K562 (cell line): Measurements from ENCODE around the gene DAAM1. TPM values are rescaled to one million over a fixed set of nuclear protein-coding genes. Genes with fewer than 3 reads are reported as not detected.

Experiments used
- ATAC-seq: fragments of 200-7000 bp; cut with Tn5 transposase; 3 replicates; pipeline ENCODE4 v1.9.1; 2020; ENCODE audit warnings: moderate library complexity
- BruUV-seq: library from RNA; stranded (reverse); fragments of 400-500 nt; replicated peaks from 2 replicates; lab custom pipeline; 2021; lab: Mats Ljungman, UMichigan
- CTCF ChIA-PET: fragments of 300-600 bp; formaldehyde crosslinking; extraction: SDS; loops from one replicate; lab custom pipeline; 2021; ENCODE audit warnings: low intra/inter-chr PET ratio; lab: Yijun Ruan, JAX
- POLR2A ChIA-PET: fragments of 300-600, 350-650 bp; sonication (Branson Sonifier 250); formaldehyde crosslinking; extraction: SDS; loops from one replicate; lab custom pipeline; 2021; ENCODE audit warnings: antibody characterized with exemption, inconsistent platforms; lab: Yijun Ruan, JAX
- DNase-seq, 4 experiments: peaks; one replicate each; pipeline versions ENCODE4 v3.0.0 to v3.0.0-alpha.2; 2011 to 2018; ENCODE audit warnings: low spot score in 3 of 4, mixed read lengths in 3 of 4; ENCODE audit errors: extremely low read depth in 1 of 4
- FAIRE-seq: peaks from 2 replicates; lab custom pipeline; 2011; peaks lifted over from hg19 to GRCh38; lab: Jason Lieb, UNC
- H2AFZ ChIP-seq: 2 replicates; pipeline ENCODE4 v1.6.0; 2011; ENCODE audit warnings: low read depth, low read length, control low read depth, inconsistent platforms
- H3K27ac ChIP-seq: fragments of 200-600 bp; 3 replicates; pipeline ENCODE4 v1.8.0; 2011; ENCODE audit warnings: low read depth, mild to moderate bottlenecking, control low read depth, inconsistent platforms, low read length, moderate library complexity, mixed read lengths; ENCODE audit errors: extremely low read depth
- H3K27me3 ChIP-seq, 2 experiments: fragments of 300-600 bp in 1 of 2; 2 replicates in 1 of 2; 3 replicates in 1 of 2; pipeline versions ENCODE4 v1.6.0 to v1.8.0; 2011; ENCODE audit warnings: inconsistent platforms in 2 of 2, low read length in 2 of 2, mild to moderate bottlenecking in 1 of 2, mixed read lengths in 1 of 2, moderate library complexity in 1 of 2; ENCODE audit not compliant: control insufficient read depth in 2 of 2, insufficient read depth in 2 of 2
- H3K36me3 ChIP-seq: fragments of 300-600 bp; 3 replicates; pipeline ENCODE4 v1.8.0; 2011; ENCODE audit warnings: mild to moderate bottlenecking, low read length, inconsistent platforms; ENCODE audit not compliant: control insufficient read depth, insufficient read depth
- H3K4me1 ChIP-seq, 2 experiments: fragments of 200-600 bp in 1 of 2; replicated peaks in 1 of 2; 2 replicates in 1 of 2; 3 replicates in 1 of 2; pipeline versions ENCODE4 v1.5.1 to v1.8.0; 2011; ENCODE audit warnings: inconsistent platforms in 2 of 2, low read length in 2 of 2, mild to moderate bottlenecking in 1 of 2, mixed read lengths in 1 of 2, moderate library complexity in 1 of 2; ENCODE audit not compliant: control insufficient read depth in 2 of 2, insufficient read depth in 2 of 2
- H3K4me2 ChIP-seq: 2 replicates; pipeline ENCODE4 v1.6.1; 2011; ENCODE audit warnings: low read length, control low read depth, inconsistent platforms, mixed read lengths; ENCODE audit not compliant: insufficient read depth
- H3K4me3 ChIP-seq: fragments of 200-600 bp; sonication (generic), shearing (Covaris generic); 2 replicates; pipeline ENCODE4 v1.5.1; 2016; ENCODE audit warnings: control low read depth, inconsistent platforms
- H3K79me2 ChIP-seq: fragments of 200-600 bp; 3 replicates; pipeline ENCODE4 v1.8.0; 2011; ENCODE audit warnings: low read length, inconsistent platforms; ENCODE audit not compliant: control insufficient read depth, insufficient read depth
- H3K9ac ChIP-seq, 2 experiments: 2 replicates each; pipeline versions ENCODE4 v1.6.0 to v1.6.1; 2011; ENCODE audit warnings: low read depth in 2 of 2, low read length in 2 of 2, control low read depth in 1 of 2, inconsistent platforms in 1 of 2, mild to moderate bottlenecking in 1 of 2, mixed read lengths in 1 of 2; ENCODE audit not compliant: insufficient read depth in 1 of 2
- H3K9me1 ChIP-seq: one replicate; pipeline ENCODE4 v1.6.0; 2011; ENCODE audit warnings: inconsistent platforms, mild to moderate bottlenecking, low read length, moderate library complexity; ENCODE audit not compliant: control insufficient read depth, insufficient read depth
- H3K9me3 ChIP-seq: replicated peaks from 2 replicates; pipeline ENCODE4 v1.5.1; 2011; ENCODE audit warnings: low read depth, low read length, inconsistent platforms; ENCODE audit not compliant: control insufficient read depth, insufficient read depth
- H4K20me1 ChIP-seq: replicated peaks from 2 replicates; pipeline ENCODE4 v1.6.1; 2011; ENCODE audit warnings: low read length, inconsistent platforms, mixed read lengths; ENCODE audit not compliant: control insufficient read depth, insufficient read depth
- DDX20 ChIP-seq: fragments of 450-650 bp; IDR thresholded peaks from 2 replicates; pipeline ENCODE4 v1.6.1; 2016; ENCODE audit warnings: missing genetic modification characterization, low read depth, mild to moderate bottlenecking, missing compliant biosample characterization, moderate library complexity
- RNF219 ChIP-seq: fragments of 250-450 bp; sonication (Bioruptor Pico); IDR thresholded peaks from 2 replicates; pipeline ENCODE4 v1.5.0; 2022; ENCODE audit warnings: mild to moderate bottlenecking
- ZNF140 ChIP-seq: fragments of 250-450 bp; sonication (Bioruptor Pico); IDR thresholded peaks from 2 replicates; pipeline ENCODE4 v1.8.0; 2021; ENCODE audit warnings: moderate library complexity, mild to moderate bottlenecking, inconsistent platforms
- ZNF655 ChIP-seq: fragments of 250-450 bp; sonication (Bioruptor Pico); IDR thresholded peaks from 2 replicates; pipeline ENCODE4 v1.5.0; 2021
- WGBS: fragments of 100-300 bp; shearing (Covaris generic); methylation state at CpG from one replicate; pipeline ENCODE4 v1.1.6; 2016; ENCODE audit warnings: low coverage, mixed read lengths; ENCODE audit not compliant: insufficient coverage; ENCODE audit errors: missing lambda C conversion rate; 5-methylcytosine and 5-hydroxymethylcytosine counted together
- in situ Hi-C: fragments of 300-500 bp; cut with MboI; formaldehyde crosslinking; loops from 4 replicates; pipeline ENCODE4 v1.15.0; 2018; ENCODE audit warnings: inconsistent platforms, mixed read lengths
- intact Hi-C: fragments of 100-400 bp; cut with micrococcal nuclease; formaldehyde crosslinking; loops from 2 replicates; pipeline ENCODE4 v1.14.2; 2022
- polyA plus RNA-seq, 8 experiments: library from polyadenylated mRNA; depleted of rRNA in 4 of 8; stranded (reverse) in 5 of 8; unstranded in 3 of 8; fragments of >200 nt; fragmentation: Nextera tagmentation in 2 of 8; fragmentation: Illumina TruSeq in 1 of 8; extraction: Ambion mirVana in 2 of 8; extraction: Trizol in 1 of 8; gene quantifications; 2 replicates each; pipeline versions ENCODE4 v1.2.1 to v1.2.3, GENCODE V29; 2011 to 2014; ENCODE audit warnings: inconsistent platforms in 1 of 8, missing spikeins in 1 of 8
- total RNA-seq, 7 experiments: library from RNA; depleted of rRNA in 6 of 7; stranded (reverse); fragments of >200 nt in 6 of 7; fragmentation: Illumina TruSeq in 2 of 7; extraction: Trizol in 2 of 7; gene quantifications; 2 replicates each; pipeline versions ENCODE4 v1.2.1 to v1.2.3, GENCODE V29; 2011 to 2021; ENCODE audit warnings: low replicate concordance in 1 of 7
- TF ChIP-seq, protein P1 (sequence below): fragments of 450-650 bp; formaldehyde crosslinking; IDR thresholded peaks from 2 replicates; pipeline ENCODE4 v1.4.0; 2020; ENCODE audit warnings: mild to moderate bottlenecking, mixed read lengths
- TF ChIP-seq, protein P2 (sequence below): fragments of 450-650 bp; IDR thresholded peaks from 2 replicates; pipeline ENCODE4 v1.6.1; 2014; ENCODE audit warnings: low read depth, mild to moderate bottlenecking, moderate library complexity, borderline replicate concordance

DAAM1 gene
- total and polyA plus RNA-seq, 9 of the 15 experiments (the other 6 are each of a cell fraction or from before 2014, with no cell fraction given): 3.6 to 11.6 (median 6.7) TPM

DNA sequence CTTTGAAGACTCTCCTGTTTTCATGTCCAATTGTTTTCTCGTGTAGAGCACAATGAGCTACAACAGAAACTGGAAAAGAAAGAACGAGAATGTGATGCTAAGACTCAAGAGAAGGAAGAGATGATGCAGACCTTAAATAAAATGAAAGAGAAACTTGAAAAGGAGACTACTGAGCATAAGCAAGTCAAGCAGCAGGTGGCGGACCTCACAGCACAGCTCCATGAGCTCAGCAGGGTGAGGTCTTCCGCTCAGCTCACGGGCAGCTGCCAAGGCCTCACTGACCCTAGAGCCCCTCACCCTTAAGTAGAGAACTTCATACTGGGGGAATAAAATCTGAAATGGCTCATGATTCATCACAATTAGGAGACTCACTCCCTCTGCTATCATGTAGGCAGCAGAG, 142.0 kb downstream of the DAAM1 start:
- no peak overlapping the region for H3K27ac ChIP-seq
- intact Hi-C loops: no loop called here
- peaks cover 8% of the 10 kb centered on the region; the same call in 1 of the 3 replicates for H3K36me3 ChIP-seq
- no peak overlapping the region for H3K4me2 ChIP-seq
- H3K4me3 ChIP-seq: no peak overlapping the region
- no peak overlapping the region for H3K9ac ChIP-seq
- no peaks in the 10 kb centered on the region for H3K4me1 ChIP-seq
- no peak overlapping the region for H2AFZ ChIP-seq
- no peaks in the 10 kb centered on the region for H3K9me1 ChIP-seq
- no peaks in the 10 kb centered on the region for H4K20me1 ChIP-seq
- POLR2A ChIA-PET: no interaction called here
- FAIRE-seq: no peak
- TF ChIP-seq RNF219 (CRISPR knock-in tag): no peak
- no peak for TF ChIP-seq ZNF140
- TF ChIP-seq, protein P1, sequence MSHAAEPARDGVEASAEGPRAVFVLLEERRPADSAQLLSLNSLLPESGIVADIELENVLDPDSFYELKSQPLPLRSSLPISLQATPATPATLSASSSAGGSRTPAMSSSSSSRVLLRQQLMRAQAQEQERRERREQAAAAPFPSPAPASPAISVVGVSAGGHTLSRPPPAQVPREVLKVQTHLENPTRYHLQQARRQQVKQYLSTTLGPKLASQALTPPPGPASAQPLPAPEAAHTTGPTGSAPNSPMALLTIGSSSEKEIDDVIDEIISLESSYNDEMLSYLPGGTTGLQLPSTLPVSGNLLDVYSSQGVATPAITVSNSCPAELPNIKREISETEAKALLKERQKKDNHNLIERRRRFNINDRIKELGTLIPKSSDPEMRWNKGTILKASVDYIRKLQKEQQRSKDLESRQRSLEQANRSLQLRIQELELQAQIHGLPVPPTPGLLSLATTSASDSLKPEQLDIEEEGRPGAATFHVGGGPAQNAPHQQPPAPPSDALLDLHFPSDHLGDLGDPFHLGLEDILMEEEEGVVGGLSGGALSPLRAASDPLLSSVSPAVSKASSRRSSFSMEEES (CRISPR knock-in tag): no peak
- TF ChIP-seq, protein P2, sequence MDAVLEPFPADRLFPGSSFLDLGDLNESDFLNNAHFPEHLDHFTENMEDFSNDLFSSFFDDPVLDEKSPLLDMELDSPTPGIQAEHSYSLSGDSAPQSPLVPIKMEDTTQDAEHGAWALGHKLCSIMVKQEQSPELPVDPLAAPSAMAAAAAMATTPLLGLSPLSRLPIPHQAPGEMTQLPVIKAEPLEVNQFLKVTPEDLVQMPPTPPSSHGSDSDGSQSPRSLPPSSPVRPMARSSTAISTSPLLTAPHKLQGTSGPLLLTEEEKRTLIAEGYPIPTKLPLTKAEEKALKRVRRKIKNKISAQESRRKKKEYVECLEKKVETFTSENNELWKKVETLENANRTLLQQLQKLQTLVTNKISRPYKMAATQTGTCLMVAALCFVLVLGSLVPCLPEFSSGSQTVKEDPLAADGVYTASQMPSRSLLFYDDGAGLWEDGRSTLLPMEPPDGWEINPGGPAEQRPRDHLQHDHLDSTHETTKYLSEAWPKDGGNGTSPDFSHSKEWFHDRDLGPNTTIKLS: no peak
- no peak for TF ChIP-seq DDX20
- TF ChIP-seq ZNF655 (CRISPR knock-in tag): no peak
- TF ChIP-seq, all 486 proteins: peak for 0
- in situ Hi-C loops: no loop called here
- Histone ChIP-seq H3K27me3 (no peaks in the 10 kb centered on the region), H3K9me3 (no peaks in the 10 kb centered on the region), H3K79me2 (no peaks in the 10 kb centered on the region)
- ATAC-seq (no peak), DNase-seq (no peak)
- WGBS: 57% methylated on average over 5 of the region's 5 CpGs
- CTCF ChIA-PET: no interaction called here
- no TSS peak for BruUV-seq
